ENCODE measurements around the gene CLEC20A.

Gene CLEC20A

GRCh38 chr1:178496410-178497135 lies at the start of gene CLEC20A:
Gene CLEC20A (minus strand): TSS chr1:178496964. CDS start chr1:178496939, 25 bp downstream.
- TF ChIP-seq TAF1 (IDR thresholded peaks at IDR 0.05; ENCODE audit: low read depth) (no peak), USF1 (IDR thresholded peaks at IDR 0.05) (no peak), MAX (IDR thresholded peaks at IDR 0.05) (no peak), ZBTB7A (IDR thresholded peaks at IDR 0.05; ENCODE audit: low read depth) (no peak), CEBPB (IDR thresholded peaks at IDR 0.05) (no peak), YY1 (IDR thresholded peaks at IDR 0.05; ENCODE audit: low read depth) (no peak), EGR1 (IDR thresholded peaks at IDR 0.05) (no peak), NFIC (IDR thresholded peaks at IDR 0.05) (no peak), TEAD4 (IDR thresholded peaks at IDR 0.05) (no peak), EP300 (IDR thresholded peaks at IDR 0.05; ENCODE audit: borderline replicate concordance) (no peak), FOXM1 (IDR thresholded peaks at IDR 0.05; ENCODE audit: borderline replicate concordance, low read depth) (no peak), CREB1 (IDR thresholded peaks at IDR 0.05; ENCODE audit: low read depth) (no peak), RAD21 (IDR thresholded peaks at IDR 0.05; ENCODE audit: low read depth) (no peak), TCF12 (IDR thresholded peaks at IDR 0.05; ENCODE audit: low read depth) (no peak), REST (IDR thresholded peaks at IDR 0.05; ENCODE audit: low read depth) (no peak)

- TF ChIP-seq NFIC (IDR thresholded peaks at IDR 0.05) (no peak), EP300 (IDR thresholded peaks at IDR 0.05; ENCODE audit: borderline replicate concordance) (no peak), RAD21 (IDR thresholded peaks at IDR 0.05; ENCODE audit: low read depth) (no peak), CREB1 (IDR thresholded peaks at IDR 0.05; ENCODE audit: low read depth) (no peak), TAF1 (IDR thresholded peaks at IDR 0.05; ENCODE audit: low read depth) (no peak), ZBTB7A (IDR thresholded peaks at IDR 0.05; ENCODE audit: low read depth) (no peak), YY1 (IDR thresholded peaks at IDR 0.05; ENCODE audit: low read depth) (no peak)
These were observed 47.8 kb upstream of the CLEC20A start for GRCh38 chr1:178544531-178544930.

- no peak for TF ChIP-seq ZBTB7A (IDR thresholded peaks at IDR 0.05; ENCODE audit: low read depth)
- TF ChIP-seq TEAD4 (IDR thresholded peaks at IDR 0.05): no peak
- no peak for TF ChIP-seq RAD21 (IDR thresholded peaks at IDR 0.05; ENCODE audit: low read depth)
- TF ChIP-seq TCF12 (IDR thresholded peaks at IDR 0.05; ENCODE audit: low read depth): no peak
- no peak for TF ChIP-seq TAF1 (IDR thresholded peaks at IDR 0.05; ENCODE audit: low read depth)
- no peak for TF ChIP-seq FOXM1 (IDR thresholded peaks at IDR 0.05; ENCODE audit: borderline replicate concordance, low read depth)
- no peak for TF ChIP-seq EP300 (IDR thresholded peaks at IDR 0.05; ENCODE audit: borderline replicate concordance)
- TF ChIP-seq CREB1 (IDR thresholded peaks at IDR 0.05; ENCODE audit: low read depth): no peak
These were observed 46.5 kb upstream of the CLEC20A start for GRCh38 chr1:178543290-178543607.

- peak; percentile 97 for TF ChIP-seq ZBTB7A (IDR thresholded peaks at IDR 0.05; ENCODE audit: low read depth)
- TF ChIP-seq MAX (IDR thresholded peaks at IDR 0.05): peak; percentile 48; the same call in 1 of the 2 replicates
- no peak for TF ChIP-seq EP300 (IDR thresholded peaks at IDR 0.05; ENCODE audit: borderline replicate concordance)
- TF ChIP-seq EGR1 (IDR thresholded peaks at IDR 0.05): peak; percentile 84
- no peak for TF ChIP-seq CREB1 (IDR thresholded peaks at IDR 0.05; ENCODE audit: low read depth)
- no peak for TF ChIP-seq NFIC (IDR thresholded peaks at IDR 0.05)
- TF ChIP-seq RAD21 (IDR thresholded peaks at IDR 0.05; ENCODE audit: low read depth): peak; percentile 80
- TF ChIP-seq USF1 (IDR thresholded peaks at IDR 0.05): no peak
- TF ChIP-seq TAF1 (IDR thresholded peaks at IDR 0.05; ENCODE audit: low read depth): no peak; the same call in none of the 2 replicates
- TF ChIP-seq REST (IDR thresholded peaks at IDR 0.05; ENCODE audit: low read depth): 0 out of 2 replicates have a peak, but pooled peaks have one; percentile 18
These were observed 46.0 kb upstream of the CLEC20A start for GRCh38 chr1:178542554-178543289.

- no peak; the same call in 1 of the 2 replicates for TF ChIP-seq TEAD4 (IDR thresholded peaks at IDR 0.05)
- TF ChIP-seq ZBTB7A (IDR thresholded peaks at IDR 0.05; ENCODE audit: low read depth): no peak
- TF ChIP-seq TAF1 (IDR thresholded peaks at IDR 0.05; ENCODE audit: low read depth): peak; percentile 64; the same call in 1 of the 2 replicates
- TF ChIP-seq TCF12 (IDR thresholded peaks at IDR 0.05; ENCODE audit: low read depth): no peak
- no peak for TF ChIP-seq MAX (IDR thresholded peaks at IDR 0.05)
These were observed 45.2 kb upstream of the CLEC20A start for GRCh38 chr1:178541829-178542553.
